GM12878 (cell line): Measurements from ENCODE around the gene CDK17.

Experiments used
- CBX3 ChIP-seq: fragments of 200-600 bp; sonication (generic); IDR thresholded peaks from 2 replicates; pipeline ENCODE4 v1.6.1; 2016; ENCODE audit warnings: low read depth, borderline replicate concordance
- CTCF ChIP-seq, 3 experiments: IDR thresholded peaks in 2 of 3; conservative IDR thresholded peaks in 1 of 3; 2 replicates each; pipeline ENCODE4 v1.5.1; 2011; ENCODE audit warnings: low read depth in 3 of 3, low read length in 3 of 3, mild to moderate bottlenecking in 3 of 3, control low read depth in 2 of 3, moderate library complexity in 2 of 3, inconsistent platforms in 1 of 3, mixed read lengths in 1 of 3; ENCODE audit not compliant: control insufficient read depth in 2 of 3, insufficient read depth in 1 of 3; ENCODE audit errors: extremely low read depth in 1 of 3
- E2F8 ChIP-seq: fragments of 450-650 bp; IDR thresholded peaks from 2 replicates; pipeline ENCODE4 v1.6.1; 2018; ENCODE audit warnings: mild to moderate bottlenecking, low read depth, moderate library complexity; ENCODE audit not compliant: partially characterized antibody
- RAD21 ChIP-seq: IDR thresholded peaks from 2 replicates; pipeline ENCODE4 v1.6.1; 2011; ENCODE audit warnings: mild to moderate bottlenecking, low read depth, low read length, moderate library complexity; ENCODE audit not compliant: insufficient read depth
- TBL1XR1 ChIP-seq: IDR thresholded peaks from 2 replicates; pipeline ENCODE4 v1.6.1; 2012; ENCODE audit warnings: low read depth, low read length, improper control_type of control experiment
- YY1 ChIP-seq: IDR thresholded peaks from 2 replicates; pipeline ENCODE4 v1.6.1; 2011; ENCODE audit warnings: low read depth, mild to moderate bottlenecking, low read length
- TF ChIP-seq, protein P1 (sequence below): fragments of 450-650 bp; IDR thresholded peaks from 2 replicates; pipeline ENCODE4 v1.6.1; 2017; ENCODE audit warnings: mild to moderate bottlenecking
- TF ChIP-seq, protein P2 (sequence below): IDR thresholded peaks from 2 replicates; pipeline ENCODE4 v1.6.1; 2012; ENCODE audit warnings: low read depth, low read length, improper control_type of control experiment

GRCh38 chr12:96352161-96352835, 47.9 kb downstream of the CDK17 start:
- TF ChIP-seq CTCF (IDR thresholded peaks at IDR 0.05 in 2 of 3, conservative IDR thresholded peaks at IDR 0.05 in 1 of 3; ENCODE audit: control insufficient read depth in 2 of 3, extremely low read depth in 1 of 3, insufficient read depth in 1 of 3, low read depth in 3 of 3, low read length in 3 of 3) (no peak), YY1 (no peak), RAD21 (no peak), E2F8 (no peak), TBL1XR1 (no peak), CBX3 (no peak)
- TF ChIP-seq, protein P1, sequence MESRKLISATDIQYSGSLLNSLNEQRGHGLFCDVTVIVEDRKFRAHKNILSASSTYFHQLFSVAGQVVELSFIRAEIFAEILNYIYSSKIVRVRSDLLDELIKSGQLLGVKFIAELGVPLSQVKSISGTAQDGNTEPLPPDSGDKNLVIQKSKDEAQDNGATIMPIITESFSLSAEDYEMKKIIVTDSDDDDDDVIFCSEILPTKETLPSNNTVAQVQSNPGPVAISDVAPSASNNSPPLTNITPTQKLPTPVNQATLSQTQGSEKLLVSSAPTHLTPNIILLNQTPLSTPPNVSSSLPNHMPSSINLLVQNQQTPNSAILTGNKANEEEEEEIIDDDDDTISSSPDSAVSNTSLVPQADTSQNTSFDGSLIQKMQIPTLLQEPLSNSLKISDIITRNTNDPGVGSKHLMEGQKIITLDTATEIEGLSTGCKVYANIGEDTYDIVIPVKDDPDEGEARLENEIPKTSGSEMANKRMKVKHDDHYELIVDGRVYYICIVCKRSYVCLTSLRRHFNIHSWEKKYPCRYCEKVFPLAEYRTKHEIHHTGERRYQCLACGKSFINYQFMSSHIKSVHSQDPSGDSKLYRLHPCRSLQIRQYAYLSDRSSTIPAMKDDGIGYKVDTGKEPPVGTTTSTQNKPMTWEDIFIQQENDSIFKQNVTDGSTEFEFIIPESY, result no peak
- TF ChIP-seq, protein P2, sequence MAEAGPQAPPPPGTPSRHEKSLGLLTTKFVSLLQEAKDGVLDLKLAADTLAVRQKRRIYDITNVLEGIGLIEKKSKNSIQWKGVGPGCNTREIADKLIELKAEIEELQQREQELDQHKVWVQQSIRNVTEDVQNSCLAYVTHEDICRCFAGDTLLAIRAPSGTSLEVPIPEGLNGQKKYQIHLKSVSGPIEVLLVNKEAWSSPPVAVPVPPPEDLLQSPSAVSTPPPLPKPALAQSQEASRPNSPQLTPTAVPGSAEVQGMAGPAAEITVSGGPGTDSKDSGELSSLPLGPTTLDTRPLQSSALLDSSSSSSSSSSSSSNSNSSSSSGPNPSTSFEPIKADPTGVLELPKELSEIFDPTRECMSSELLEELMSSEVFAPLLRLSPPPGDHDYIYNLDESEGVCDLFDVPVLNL, result no peak
